Kidney epithelial cell (primary cell): ENCODE data around the gene LARP7. TPM values are rescaled to one million over a fixed set of nuclear protein-coding genes. Genes with fewer than 3 reads are reported as not detected.

Source experiments
- DNase-seq: peaks from one replicate; pipeline ENCODE4 v3.0.0-alpha.2; 2010; ENCODE audit warnings: low read depth
- H3K27me3 ChIP-seq: 2 replicates; pipeline ENCODE4 v1.6.0; 2011; ENCODE audit warnings: low read length; ENCODE audit not compliant: control insufficient read depth, insufficient read depth
- H3K36me3 ChIP-seq: 2 replicates; pipeline ENCODE4 v1.5.1; 2011; ENCODE audit warnings: low read length; ENCODE audit not compliant: control insufficient read depth, insufficient read depth
- H3K4me3 ChIP-seq: 2 replicates; pipeline ENCODE4 v1.5.1; 2011; ENCODE audit warnings: low read depth, mild to moderate bottlenecking, control low read depth, low read length
- CTCF ChIP-seq: IDR thresholded peaks from 2 replicates; pipeline ENCODE4 v1.5.1; 2011; ENCODE audit warnings: mild to moderate bottlenecking, moderate library complexity, low read length, control low read depth, inconsistent platforms; ENCODE audit not compliant: insufficient read depth, poor library complexity, severe bottlenecking
- total RNA-seq: library from RNA; depleted of rRNA; stranded (reverse); fragments of >200 nt; gene quantifications from 2 replicates; pipeline ENCODE4 v1.2.3, GENCODE V29; 2015

The LARP7 gene
- total RNA-seq: 36.7 and 44.4 TPM in 2 replicates

GRCh38 chr4:112636688-112637551 lies at the start of gene LARP7, which contains the start of gene ZGRF1:
Gene LARP7 (plus strand): TSS chr4:112637143. CDS start chr4:112644670, 7,527 bp downstream.
Gene ZGRF1 (minus strand): TSS chr4:112636909. CDS start chr4:112633176, 3,733 bp downstream.
- TF ChIP-seq CTCF: peak; percentile 70
- DNase-seq: peak; percentile 89
- Histone ChIP-seq H3K27me3 (no peaks in the 10 kb centered on the region), H3K4me3 (peak within 1 kb of the TSS; percentile 99), H3K36me3 (no peaks in the 10 kb centered on the region)

GRCh38 chr4:112589206-112589605 lies 47.7 kb upstream of the LARP7 start:
- TF ChIP-seq CTCF: no peak
- H3K36me3 ChIP-seq: no peaks in the 10 kb centered on the region
- H3K27me3 ChIP-seq: no peaks in the 10 kb centered on the region
- DNase-seq: no peak
- H3K4me3 ChIP-seq: no peak overlapping the region

- Histone ChIP-seq H3K36me3 (no peaks in the 10 kb centered on the region), H3K4me3 (no peak overlapping the region), H3K27me3 (no peaks in the 10 kb centered on the region)
- TF ChIP-seq CTCF: no peak
- no peak for DNase-seq
Observed at GRCh38 chr4:112591593-112591992, 45.4 kb upstream of the LARP7 start.

- TF ChIP-seq CTCF: no peak
- H3K27me3 ChIP-seq: no peaks in the 10 kb centered on the region
- no peak overlapping the region for H3K4me3 ChIP-seq
- H3K36me3 ChIP-seq: no peaks in the 10 kb centered on the region
- no peak for DNase-seq
Observed at GRCh38 chr4:112592717-112593116, 44.2 kb upstream of the LARP7 start.

GRCh38 chr4:112593438-112594133 lies 43.4 kb upstream of the LARP7 start:
- DNase-seq: no peak
- H3K27me3 ChIP-seq: no peaks in the 10 kb centered on the region
- TF ChIP-seq CTCF: no peak

More at GRCh38 chr4:112593438-112594133, 43.4 kb upstream of the LARP7 start:
- Histone ChIP-seq H3K4me3 (no peak overlapping the region), H3K36me3 (no peaks in the 10 kb centered on the region)
